ENCODE data around the gene GAPVD1. TPM values are rescaled to one million over a fixed set of nuclear protein-coding genes. Genes with fewer than 3 reads are reported as not detected.

Gene GAPVD1
- total RNA-seq, 1 donor: 88.9 TPM

DNA sequence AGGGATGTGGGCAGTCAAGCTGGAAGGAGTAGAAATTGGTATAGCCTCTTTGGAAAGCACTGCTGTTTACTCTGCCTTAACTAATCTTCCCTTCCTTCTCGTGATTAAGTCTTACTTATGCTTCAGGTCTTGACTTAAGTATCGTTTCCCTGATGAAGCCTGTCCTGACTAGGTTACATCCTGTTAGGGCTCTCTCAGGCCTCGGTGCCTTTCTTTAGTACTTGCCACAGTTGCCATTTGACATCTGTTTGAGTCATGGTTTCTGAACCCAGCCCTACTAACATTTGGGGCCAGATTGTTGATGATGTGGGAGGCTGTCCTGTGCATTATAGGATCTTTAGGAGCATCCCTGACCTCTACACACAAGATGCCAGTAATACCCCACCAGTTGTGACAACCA lies 94.4 kb downstream of the GAPVD1 start:
- TF ChIP-seq, protein P1, sequence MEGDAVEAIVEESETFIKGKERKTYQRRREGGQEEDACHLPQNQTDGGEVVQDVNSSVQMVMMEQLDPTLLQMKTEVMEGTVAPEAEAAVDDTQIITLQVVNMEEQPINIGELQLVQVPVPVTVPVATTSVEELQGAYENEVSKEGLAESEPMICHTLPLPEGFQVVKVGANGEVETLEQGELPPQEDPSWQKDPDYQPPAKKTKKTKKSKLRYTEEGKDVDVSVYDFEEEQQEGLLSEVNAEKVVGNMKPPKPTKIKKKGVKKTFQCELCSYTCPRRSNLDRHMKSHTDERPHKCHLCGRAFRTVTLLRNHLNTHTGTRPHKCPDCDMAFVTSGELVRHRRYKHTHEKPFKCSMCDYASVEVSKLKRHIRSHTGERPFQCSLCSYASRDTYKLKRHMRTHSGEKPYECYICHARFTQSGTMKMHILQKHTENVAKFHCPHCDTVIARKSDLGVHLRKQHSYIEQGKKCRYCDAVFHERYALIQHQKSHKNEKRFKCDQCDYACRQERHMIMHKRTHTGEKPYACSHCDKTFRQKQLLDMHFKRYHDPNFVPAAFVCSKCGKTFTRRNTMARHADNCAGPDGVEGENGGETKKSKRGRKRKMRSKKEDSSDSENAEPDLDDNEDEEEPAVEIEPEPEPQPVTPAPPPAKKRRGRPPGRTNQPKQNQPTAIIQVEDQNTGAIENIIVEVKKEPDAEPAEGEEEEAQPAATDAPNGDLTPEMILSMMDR (IDR thresholded peaks at IDR 0.05; ENCODE audit: insufficient read depth, low read depth, low read length): no peak
- no peak overlapping the region for H3K4me3 ChIP-seq (ENCODE audit: low read depth, low read length)
- no peak for DNase-seq (ENCODE audit: low read depth)

GRCh38 chr9:125359011-125359410 lies 97.4 kb downstream of the GAPVD1 start:
- no peak for DNase-seq (ENCODE audit: low read depth)
- no peak overlapping the region for H3K4me3 ChIP-seq (ENCODE audit: low read depth, low read length)
- TF ChIP-seq, protein P1 (IDR thresholded peaks at IDR 0.05; ENCODE audit: insufficient read depth, low read depth, low read length): no peak

DNA sequence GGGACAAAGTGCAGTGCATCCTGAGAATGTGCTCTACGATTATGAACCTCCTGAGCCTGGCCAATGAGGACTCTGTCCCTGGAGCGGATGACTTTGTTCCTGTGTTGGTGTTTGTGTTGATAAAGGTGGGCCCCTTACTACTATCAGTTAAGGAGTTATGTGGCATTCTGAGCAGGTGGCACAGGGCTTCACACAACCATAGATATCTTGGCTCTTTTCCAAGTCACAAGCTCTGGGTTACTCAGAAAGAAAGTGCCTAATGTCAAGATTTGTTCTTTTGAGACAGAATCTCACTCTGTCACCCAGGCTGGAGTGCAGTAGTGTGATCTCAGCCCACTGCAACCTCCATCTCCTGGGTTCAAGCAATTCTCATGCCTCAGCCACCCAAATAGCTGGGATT lies 99.0 kb downstream of the GAPVD1 start:
- TF ChIP-seq, protein P1 (IDR thresholded peaks at IDR 0.05; ENCODE audit: insufficient read depth, low read depth, low read length): no peak
- H3K4me3 ChIP-seq (ENCODE audit: low read depth, low read length): no peak overlapping the region
- no peak for DNase-seq (ENCODE audit: low read depth)

DNA sequence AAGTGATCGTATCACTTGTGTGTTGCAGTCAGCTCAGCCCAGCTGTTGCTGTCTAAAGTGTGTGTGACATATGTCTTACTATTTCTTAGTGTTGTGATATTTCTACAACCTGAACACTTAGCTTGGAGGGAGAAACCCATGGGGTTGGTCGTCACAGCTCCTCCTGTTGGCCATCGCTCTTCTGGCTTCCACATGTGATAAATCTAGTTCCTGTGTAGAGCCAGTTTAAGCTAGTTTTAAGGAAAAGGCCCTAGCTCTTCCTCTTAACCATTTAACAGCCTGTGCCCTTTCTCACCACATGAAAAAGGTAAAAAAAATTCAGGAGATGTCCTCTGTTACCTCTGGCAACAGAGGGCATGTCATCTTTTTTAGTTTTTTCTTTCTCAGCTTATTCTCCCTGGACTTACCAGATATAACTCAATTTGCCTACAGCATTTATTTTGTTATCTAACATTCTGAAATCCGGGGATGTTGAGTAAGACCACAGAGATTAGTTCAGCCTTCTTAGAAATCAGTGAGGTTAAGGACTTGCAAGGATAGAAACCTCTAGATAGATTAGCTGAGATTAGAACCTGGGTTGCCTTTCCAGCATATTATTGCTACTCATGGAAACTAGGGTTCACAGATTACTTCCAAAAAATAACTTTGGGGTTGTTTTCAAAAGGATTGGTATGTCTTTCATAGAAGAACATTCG lies 100.4 kb downstream of the GAPVD1 start:
- DNase-seq (ENCODE audit: low read depth): peak; percentile 25
- TF ChIP-seq, protein P1 (IDR thresholded peaks at IDR 0.05; ENCODE audit: insufficient read depth, low read depth, low read length): peak; percentile 41

GRCh38 chr9:125366676-125367075 lies 105.0 kb downstream of the GAPVD1 start:
- no peak for DNase-seq (ENCODE audit: low read depth)
- H3K4me3 ChIP-seq (ENCODE audit: low read depth, low read length): no peak overlapping the region
- TF ChIP-seq, protein P1 (IDR thresholded peaks at IDR 0.05; ENCODE audit: insufficient read depth, low read depth, low read length): no peak

More for the DNA sequence above, 100.4 kb downstream of the GAPVD1 start:
- no peak overlapping the region for H3K4me3 ChIP-seq (ENCODE audit: low read depth, low read length)

GRCh38 chr9:125370786-125371185 lies 109.2 kb downstream of the GAPVD1 start:
- no peak overlapping the region for H3K4me3 ChIP-seq (ENCODE audit: low read depth, low read length)
- TF ChIP-seq, protein P1 (IDR thresholded peaks at IDR 0.05; ENCODE audit: insufficient read depth, low read depth, low read length): no peak

More at GRCh38 chr9:125370786-125371185, 109.2 kb downstream of the GAPVD1 start:
- no peak for DNase-seq (ENCODE audit: low read depth)

All from fibroblast of villous mesenchyme (primary cell).